ENCODE data around the gene PDX1.
A peak's percentile ranks its signal among the peaks of the same experiment; 100 is the strongest.

Gene PDX1

DNA sequence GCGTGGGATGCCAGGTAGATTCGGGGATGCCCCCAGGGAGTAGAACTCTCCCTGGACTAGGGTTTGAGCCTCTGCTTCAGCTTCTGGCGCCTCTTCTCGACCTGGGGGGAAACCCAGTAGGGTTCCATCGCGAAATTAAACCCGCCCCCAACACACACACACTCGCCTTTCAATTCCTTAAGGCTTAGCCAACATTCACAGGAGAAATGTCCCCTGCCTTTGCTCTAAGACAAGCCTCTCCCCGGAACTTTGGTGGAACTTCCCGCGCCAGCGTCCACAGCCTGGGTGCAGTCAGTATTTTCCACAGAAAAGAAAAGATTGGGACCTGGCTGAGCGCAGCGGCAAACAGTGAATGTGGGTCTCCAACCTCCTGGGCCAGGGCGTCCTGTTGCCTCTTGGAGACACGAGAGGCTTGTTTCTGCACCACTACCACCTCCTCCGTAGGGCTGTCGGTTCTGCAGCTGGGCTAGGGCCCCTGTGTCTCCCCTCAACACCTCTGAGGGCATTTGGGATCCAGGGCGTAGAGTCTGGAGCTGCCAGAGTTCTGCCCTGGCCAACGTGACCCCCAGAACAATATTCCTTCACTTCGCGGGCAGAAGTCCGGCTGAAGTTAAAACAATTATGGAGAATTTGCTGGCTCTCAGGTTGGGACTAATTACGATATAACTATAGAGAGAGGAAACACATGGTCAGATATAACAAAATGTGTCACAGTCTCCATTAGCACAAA lies 3.2 kb downstream of the PDX1 start:
- peak; percentile 30 to 32 for DNase-seq

DNA sequence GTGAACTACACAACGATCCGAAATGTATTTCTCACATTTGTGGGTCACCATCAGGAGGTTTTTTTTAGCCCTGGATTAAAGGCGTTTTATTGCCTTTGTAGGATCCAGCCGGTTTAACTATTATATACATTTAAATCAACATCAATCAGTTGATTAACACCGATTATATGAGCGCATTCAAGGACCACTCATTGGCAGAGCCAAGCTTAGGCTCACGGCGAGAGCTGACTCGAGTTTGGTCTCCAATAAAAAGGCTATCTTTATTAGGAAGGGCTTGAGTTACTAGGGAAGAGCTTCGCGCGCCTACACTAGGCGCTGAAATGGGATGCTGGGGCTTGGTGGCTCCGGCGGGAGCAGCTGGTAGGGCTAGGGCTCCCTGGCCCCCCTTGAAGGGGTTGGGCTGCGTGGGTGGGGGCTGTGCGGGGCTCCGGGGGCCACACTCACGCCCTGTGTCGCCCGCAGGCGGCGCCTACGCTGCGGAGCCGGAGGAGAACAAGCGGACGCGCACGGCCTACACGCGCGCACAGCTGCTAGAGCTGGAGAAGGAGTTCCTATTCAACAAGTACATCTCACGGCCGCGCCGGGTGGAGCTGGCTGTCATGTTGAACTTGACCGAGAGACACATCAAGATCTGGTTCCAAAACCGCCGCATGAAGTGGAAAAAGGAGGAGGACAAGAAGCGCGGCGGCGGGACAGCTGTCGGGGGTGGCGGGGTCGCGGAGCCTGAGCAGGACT lies 4.2 kb downstream of the PDX1 start:
- peak; percentile 49 to 52 for DNase-seq

DNA sequence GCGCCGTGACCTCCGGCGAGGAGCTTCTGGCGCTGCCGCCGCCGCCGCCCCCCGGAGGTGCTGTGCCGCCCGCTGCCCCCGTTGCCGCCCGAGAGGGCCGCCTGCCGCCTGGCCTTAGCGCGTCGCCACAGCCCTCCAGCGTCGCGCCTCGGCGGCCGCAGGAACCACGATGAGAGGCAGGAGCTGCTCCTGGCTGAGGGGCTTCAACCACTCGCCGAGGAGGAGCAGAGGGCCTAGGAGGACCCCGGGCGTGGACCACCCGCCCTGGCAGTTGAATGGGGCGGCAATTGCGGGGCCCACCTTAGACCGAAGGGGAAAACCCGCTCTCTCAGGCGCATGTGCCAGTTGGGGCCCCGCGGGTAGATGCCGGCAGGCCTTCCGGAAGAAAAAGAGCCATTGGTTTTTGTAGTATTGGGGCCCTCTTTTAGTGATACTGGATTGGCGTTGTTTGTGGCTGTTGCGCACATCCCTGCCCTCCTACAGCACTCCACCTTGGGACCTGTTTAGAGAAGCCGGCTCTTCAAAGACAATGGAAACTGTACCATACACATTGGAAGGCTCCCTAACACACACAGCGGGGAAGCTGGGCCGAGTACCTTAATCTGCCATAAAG lies 4.8 kb downstream of the PDX1 start:
- DNase-seq, result peak; percentile 25 to 34

DNA sequence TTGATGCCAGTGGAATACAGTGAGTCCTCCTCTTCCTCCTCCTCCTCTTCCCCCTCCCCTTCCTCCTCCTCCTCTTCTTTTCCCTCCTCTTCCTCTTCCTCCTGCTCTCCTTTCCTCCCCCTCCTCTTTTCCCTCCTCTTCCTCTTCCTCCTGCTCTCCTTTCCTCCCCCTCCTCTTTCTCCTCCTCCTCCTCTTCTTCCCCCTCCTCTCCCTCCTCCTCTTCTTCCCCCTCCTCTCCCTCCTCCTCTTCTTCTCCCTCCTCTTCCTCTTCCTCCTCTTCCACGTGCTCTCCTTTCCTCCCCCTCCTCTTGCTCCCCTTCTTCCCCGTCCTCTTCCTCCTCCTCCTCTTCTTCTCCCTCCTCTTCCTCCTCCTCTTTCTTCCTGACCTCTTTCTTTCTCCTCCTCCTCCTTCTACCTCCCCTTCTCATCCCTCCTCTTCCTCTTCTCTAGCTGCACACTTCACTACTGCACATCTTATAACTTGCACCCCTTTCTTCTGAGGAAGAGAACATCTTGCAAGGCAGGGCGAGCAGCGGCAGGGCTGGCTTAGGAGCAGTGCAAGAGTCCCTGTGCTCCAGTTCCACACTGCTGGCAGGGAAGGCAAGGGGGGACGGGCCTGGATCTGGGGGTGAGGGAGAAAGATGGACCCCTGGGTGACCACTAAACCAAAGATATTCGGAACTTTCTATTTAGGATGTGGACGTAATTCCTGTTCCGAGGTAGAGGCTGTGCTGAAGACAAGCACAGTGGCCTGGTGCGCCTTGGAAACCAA lies 5.6 kb downstream of the PDX1 start:
- no peak for DNase-seq

DNA sequence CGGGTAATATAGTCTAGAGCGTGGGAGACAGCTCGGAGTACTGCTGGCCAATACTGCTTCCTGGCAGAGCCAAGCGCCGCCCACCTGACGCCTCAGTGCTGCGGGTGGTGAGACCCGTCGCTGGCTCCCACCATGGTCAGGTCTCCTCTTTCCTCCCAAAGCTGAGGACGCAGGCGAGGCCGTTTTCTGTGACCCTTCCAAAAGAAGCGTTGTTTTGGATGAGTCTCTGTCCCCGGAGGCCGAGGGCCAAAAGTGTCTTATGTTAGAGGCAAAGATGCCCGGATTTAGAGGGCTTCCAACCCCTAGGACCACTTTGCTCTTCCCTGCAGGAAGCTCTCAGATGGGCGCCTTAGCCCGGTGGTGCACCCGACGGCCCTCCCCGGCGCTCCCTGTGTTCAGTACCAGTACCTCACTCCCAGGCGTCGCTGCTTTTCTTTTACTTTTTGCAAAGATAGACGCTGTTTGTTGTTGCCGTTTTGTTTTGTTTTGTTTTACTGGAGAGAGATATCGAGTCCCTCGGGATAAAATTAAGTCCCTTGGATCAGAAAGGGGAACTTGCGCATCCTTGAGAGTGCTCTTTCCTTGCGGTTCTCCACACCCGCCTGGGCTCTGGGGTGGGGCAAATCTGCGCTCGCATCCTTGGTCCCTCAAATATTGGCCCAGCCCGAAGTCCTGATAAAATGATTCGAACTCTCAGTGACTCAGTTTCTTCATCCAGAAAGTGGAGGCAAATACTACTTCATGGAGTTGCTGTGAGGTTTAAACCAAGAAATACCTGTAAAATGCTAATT lies 7.0 kb downstream of the PDX1 start:
- DNase-seq, result peak; percentile 20 to 26

DNA sequence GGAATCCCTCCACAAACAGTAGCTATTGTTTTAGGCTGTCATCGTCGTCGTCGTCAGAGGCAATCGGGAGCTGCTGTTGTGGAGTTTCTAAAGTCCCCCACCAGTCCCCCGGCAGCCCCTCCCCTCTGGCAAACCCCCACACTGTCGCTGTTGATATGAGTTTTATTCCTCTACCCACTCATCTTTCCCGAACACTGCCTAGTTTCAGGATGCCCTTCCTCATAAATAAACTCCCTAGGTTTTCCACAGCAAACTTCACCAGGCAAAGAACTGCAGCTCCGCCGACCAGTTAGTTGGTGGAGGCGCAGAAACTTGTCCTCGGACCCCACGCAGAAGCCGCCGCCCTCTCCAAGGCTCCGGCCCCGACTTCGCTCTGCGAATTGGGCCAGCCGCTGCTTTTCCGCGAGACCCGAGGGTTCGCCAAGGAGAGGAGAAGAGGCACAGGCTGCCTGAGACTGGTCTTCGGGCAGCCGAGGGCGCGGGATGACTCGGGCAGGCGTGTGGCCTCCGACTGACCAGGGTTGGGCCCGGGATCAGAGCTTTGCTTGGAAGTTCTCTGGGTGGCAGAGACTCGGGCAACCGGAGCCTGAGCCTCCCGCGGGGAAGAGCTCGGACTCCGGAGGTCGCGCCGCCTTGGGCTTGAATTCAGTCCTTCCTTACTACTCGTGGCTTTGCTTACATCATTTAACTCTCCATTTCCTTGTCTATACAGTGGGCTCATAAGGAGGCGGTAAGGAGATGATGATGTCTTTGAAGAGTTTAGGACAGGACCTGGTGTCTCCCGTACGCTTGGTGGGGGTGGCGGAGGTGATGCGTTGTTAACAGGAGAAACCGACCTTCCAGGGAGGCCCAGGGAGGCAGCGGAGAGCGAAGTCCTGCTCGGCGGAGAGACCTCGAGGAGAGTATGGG lies 7.9 kb downstream of the PDX1 start:
- peak; percentile 25 to 27 for DNase-seq

DNA sequence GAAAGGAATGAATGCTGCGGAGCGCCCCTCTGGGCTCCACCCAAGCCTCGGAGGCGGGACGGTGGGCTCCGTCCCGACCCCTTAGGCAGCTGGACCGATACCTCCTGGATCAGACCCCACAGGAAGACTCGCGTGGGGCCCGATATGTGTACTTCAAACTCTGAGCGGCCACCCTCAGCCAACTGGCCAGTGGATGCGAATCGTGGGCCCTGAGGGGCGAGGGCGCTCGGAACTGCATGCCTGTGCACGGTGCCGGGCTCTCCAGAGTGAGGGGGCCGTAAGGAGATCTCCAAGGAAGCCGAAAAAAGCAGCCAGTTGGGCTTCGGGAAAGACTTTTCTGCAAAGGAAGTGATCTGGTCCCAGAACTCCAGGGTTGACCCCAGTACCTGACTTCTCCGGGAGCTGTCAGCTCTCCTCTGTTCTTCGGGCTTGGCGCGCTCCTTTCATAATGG lies 8.6 kb downstream of the PDX1 start:
- DNase-seq, result peak in 1 of 2 experiments; percentile 21

DNA sequence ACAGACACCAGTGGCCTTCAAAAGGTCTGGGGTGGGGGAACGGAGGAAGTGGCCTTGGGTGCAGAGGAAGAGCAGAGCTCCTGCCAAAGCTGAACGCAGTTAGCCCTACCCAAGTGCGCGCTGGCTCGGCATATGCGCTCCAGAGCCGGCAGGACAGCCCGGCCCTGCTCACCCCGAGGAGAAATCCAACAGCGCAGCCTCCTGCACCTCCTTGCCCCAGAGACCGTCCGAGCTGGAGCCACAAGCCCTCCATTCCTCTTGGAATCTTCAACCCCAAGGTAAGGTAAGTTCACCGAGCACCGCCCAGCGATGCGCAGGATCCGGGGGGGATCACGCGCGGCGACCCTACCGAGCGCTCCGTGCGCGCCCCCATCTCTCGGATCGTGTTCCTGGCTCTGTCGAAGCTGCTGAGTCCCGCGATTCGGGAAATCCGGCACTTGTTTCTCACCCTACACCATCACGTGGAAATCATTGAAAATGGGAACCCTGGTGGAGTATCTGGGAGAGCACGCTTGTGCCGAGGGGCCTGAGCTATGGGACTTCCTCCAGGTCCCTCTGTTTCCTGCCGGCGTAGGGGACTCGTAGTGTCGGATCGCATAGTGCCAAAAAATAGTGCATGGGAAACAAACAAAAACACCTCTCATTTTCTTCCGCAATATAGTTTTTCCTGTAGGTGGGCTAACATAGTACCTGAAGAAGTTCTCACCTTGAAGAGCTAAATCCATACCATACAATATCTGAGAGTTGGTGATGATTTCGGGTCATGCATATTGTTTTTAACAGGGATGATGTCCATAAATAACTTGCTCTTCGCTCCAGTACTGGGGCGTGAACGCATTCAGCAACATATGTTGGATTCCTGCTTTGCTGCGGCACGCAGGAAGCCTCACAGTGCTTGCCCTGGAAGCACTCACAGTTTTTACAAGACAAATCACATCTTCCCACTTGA lies 9.3 kb downstream of the PDX1 start:
- DNase-seq, result peak; percentile 21 to 22

DNA sequence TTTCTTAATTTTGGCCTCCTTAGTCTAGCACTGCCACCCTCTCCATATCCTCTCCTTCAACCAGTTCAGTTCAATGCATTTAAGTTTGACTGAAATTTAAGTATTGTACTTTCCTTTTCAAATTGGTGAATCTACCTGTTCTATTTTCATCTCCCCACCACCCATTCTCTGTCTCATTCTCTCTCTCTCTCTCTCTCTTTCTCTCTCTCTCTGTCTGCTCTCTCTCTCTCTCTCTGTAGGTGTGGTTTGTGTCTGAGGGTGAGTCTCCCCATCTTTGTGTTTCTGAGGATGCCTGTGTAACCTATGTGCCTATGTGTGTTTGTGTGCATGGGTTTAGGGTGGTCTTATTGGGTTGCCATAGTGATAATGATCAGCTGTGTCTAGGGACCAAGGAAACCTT lies 10.1 kb downstream of the PDX1 start:
- DNase-seq, result no peak

DNA sequence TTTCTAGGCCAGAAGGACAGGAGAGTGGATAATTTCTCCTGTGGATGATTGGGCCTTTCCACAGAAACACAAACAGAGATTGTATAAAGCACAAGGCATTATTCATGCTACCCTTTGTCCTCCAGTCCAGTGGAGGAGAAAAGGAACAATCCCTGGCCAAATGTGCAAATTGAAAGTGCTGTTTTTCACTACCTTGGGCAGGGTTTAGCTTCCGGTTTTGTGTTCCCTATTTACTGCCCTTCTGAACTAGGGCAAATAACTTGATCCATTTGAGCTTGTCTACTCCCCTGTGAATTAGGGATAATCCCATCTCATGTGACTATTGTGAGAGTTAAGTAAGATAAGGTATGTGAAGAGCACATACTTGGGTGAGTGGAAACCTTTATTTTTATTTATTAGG lies 13.3 kb downstream of the PDX1 start:
- no peak for DNase-seq

DNA sequence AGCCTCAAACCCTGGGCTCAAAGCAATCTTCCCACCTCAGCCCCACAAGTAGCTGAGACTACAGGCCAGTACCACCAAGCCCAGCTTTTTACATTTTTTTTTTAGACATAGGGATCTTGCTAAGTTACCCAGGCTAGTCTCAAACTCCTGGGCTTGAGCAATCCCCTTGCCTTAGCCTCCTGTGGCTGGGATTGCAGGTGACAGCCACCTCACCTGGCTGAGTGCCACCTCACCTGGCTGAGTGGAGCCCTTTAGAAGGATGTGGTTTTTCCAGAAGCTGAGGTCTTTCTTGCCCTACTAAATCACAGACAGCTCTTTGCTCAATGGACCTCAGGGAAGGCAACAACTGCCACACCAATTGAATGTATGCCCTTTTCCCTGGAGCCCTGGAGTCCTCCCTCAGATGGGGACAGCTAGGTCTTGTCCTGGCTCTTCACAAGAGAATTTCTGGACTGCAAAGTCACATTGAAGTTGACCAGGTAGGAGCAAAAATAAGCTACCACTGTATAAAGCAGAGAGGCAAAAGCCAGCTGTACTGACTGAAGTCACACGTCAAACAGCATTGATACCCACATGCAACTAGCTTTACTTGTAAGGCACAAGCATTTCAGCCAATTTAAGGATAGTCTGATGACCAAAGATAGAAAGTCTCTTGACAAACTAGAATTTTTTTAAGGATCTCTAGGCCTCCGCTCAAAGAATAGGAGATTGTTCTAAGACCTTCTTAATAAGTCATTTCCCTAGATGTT lies 14.0 kb downstream of the PDX1 start:
- DNase-seq, result no peak

DNA sequence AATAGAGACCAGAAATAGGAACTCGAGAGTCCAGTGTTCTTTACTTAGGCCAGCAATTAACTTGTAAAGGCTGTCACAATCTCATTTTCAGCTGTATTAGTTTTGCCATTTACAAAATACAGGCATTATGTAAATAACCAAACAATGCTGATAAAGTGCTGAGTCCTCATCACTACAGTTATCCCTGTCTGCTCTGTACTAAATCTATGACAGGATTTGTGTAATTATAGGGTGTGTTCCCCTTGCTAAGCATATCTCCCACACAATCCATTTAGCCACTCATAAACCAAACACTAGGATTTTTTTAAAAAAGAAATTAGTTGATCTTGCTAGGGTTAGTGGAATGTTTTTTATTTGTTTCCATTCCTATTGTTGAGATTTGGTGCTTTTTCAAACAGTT lies 23.2 kb downstream of the PDX1 start:
- DNase-seq, result no peak

DNA sequence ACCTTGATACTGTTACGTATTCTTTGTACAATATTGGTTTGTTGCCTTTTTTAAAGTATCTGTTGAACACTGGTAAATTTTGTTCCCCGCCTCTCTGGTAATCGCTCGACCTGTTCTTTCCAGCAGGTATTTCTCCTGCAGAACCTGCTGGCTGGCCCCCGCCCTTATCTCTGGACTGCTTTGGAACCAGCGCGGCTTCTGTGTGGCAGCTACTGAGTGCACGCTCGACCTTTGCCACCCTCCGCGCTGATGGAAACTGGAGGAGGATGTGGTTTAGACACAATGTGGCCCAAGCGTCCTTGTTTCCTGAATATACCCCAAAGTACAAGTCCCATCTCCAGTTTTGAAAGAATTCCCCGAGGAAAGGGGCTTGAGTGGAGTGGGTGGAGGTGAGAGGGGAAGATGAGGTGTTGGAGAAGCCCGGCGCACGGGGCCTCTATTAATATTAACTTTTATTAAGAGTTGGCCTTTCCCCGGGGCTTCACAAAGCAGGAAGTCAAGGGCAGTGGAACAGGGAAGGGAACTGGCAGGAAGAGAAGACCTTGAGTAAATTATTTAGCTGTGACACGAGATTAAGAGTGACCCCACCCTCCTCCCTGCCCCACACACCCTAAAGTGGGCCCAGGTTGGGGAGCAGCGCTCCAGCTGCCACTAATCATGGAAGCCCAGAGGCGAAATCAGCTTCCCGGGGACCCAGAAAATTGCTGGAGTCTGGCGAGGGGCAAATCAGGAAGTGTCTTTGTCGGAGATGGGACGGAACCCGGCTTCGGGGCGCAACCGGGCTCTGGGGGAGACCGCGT lies 33.3 kb downstream of the PDX1 start:
- DNase-seq, result no peak

DNA sequence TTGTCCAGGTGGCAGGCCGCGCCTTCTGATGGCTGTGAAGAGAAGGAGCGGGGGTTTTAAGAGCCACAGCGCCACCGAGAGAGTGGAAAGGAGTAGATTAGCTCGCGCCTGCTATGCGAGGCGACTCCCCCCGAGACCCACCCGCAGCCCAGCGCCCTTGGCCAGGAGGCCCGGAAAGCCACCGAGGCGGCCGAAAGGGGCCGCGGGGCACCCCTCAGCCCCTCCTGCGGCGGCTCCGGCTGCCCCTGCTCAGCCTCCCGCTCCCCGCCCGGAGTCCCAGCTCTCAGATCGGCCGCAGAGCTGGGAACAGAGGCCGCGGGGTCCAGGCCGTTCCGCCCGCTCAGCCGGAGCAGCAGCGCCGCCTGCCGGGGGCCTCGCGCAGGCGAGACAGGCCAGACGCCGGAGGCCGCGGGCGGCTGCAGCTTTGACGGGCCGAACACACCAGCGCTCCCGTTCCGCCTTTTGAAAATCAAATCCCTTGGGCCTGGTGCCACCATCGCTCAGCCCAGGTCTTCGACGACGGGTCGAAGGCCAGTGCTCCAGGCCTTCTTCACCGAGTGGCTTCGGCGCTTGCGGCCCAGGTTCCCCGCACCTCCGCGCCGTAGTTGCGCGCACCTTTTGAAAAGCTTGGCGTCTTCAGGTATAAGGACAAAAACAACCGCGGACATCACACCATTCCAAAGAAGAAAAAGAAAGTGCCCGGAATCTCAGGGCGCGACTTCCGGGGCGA lies 34.0 kb downstream of the PDX1 start:
- peak; percentile 79 to 84 for DNase-seq

DNA sequence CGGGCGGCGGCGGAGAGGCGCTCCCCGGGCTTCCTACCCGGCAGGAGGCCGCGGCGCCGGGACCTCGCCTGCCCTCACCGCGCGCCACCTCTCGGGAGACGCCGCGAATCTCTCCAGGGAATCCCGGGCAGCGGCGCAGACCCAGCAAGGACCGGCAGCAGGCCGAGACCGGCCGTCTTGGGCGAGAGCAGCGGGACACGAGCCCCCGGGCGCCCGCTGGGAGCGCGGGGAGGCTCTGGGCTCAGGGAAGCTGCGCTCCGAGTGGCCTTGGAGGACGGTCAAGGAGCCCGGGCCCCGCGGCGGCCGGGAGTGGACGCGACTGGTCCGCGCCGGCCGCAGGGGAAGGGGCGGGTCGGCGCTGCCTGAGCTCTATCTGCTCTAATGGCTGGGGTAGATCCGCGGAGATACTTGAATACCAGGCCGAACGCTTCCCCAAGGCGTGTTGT lies 34.6 kb downstream of the PDX1 start:
- no peak for DNase-seq

DNA sequence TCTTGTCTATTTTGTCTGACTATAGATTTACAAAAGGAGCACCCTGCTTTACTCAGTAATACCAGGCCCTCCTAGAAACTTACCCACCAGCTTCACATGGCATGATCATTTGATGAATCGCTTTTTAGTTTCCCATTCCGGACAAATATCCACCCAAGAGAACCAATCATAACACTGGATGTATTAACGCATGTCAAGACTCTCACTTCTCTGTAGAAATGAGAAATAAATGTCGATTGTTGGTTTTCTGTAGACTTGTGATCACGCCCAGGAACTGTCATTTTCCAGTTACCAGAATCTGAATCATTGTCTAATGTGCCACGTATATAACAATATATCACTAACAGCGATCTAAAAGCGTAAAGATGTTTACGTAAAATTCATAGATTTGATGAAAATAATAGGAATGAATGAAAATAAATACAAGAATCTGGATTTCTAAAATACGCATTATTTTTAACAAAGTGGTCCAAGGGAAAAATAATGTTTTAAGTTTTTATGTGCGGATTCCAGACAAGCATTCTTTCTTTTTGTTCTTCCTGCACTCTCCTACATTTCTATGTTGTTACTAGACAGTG lies 35.3 kb downstream of the PDX1 start:
- no peak for DNase-seq

All from activated T-cell treated with anti-CD3 and anti-CD28 coated beads, Interleukin-2, amount 50 U/mL, for 48 hours (primary cell).